ENCODE measurements around the gene KAT2A.

The KAT2A gene

GRCh38 chr17:42114118-42114517 lies 7.0 kb downstream of the KAT2A start:
- TF ChIP-seq ZNF565 (CRISPR knock-in tag; conservative IDR thresholded peaks at IDR 0.05; ENCODE audit: low read depth) = no peak
- TF ChIP-seq ESRRG (CRISPR knock-in tag; IDR thresholded peaks at IDR 0.05) = no peak
- no peak for TF ChIP-seq CSDC2 (CRISPR knock-in tag; IDR thresholded peaks at IDR 0.05)
- TF ChIP-seq ZNF70 (CRISPR knock-in tag; IDR thresholded peaks at IDR 0.05) = no peak
- no peak for TF ChIP-seq ZNF8 (CRISPR knock-in tag; IDR thresholded peaks at IDR 0.05)
- TF ChIP-seq ZC3H10 (CRISPR knock-in tag; IDR thresholded peaks at IDR 0.05) = no peak
- TF ChIP-seq TOX (CRISPR knock-in tag; IDR thresholded peaks at IDR 0.05; ENCODE audit: borderline replicate concordance) = no peak
- TF ChIP-seq OSR1 (CRISPR knock-in tag; IDR thresholded peaks at IDR 0.05) = no peak
- TF ChIP-seq, protein P1, sequence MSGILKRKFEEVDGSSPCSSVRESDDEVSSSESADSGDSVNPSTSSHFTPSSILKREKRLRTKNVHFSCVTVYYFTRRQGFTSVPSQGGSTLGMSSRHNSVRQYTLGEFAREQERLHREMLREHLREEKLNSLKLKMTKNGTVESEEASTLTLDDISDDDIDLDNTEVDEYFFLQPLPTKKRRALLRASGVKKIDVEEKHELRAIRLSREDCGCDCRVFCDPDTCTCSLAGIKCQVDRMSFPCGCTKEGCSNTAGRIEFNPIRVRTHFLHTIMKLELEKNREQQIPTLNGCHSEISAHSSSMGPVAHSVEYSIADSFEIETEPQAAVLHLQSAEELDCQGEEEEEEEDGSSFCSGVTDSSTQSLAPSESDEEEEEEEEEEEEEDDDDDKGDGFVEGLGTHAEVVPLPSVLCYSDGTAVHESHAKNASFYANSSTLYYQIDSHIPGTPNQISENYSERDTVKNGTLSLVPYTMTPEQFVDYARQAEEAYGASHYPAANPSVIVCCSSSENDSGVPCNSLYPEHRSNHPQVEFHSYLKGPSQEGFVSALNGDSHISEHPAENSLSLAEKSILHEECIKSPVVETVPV (CRISPR knock-in tag; IDR thresholded peaks at IDR 0.05) = no peak
- TF ChIP-seq RARB (CRISPR knock-in tag; IDR thresholded peaks at IDR 0.05) = no peak
- TF ChIP-seq ZFP3 (CRISPR knock-in tag; IDR thresholded peaks at IDR 0.05) = no peak
- TF ChIP-seq ARNTL (CRISPR knock-in tag; IDR thresholded peaks at IDR 0.05; ENCODE audit: borderline replicate concordance, low read depth) = no peak
- TF ChIP-seq GLIS3 (CRISPR knock-in tag; IDR thresholded peaks at IDR 0.05) = no peak
- no peak for TF ChIP-seq ISL1 (CRISPR knock-in tag; IDR thresholded peaks at IDR 0.05)
- TF ChIP-seq ZFP30 (CRISPR knock-in tag; IDR thresholded peaks at IDR 0.05) = no peak
- ATAC-seq = no peak

GRCh38 chr17:42113293-42114069 lies 7.7 kb downstream of the KAT2A start:
- no peak for ATAC-seq
- no peak for TF ChIP-seq CSDC2 (CRISPR knock-in tag; IDR thresholded peaks at IDR 0.05)
- no peak for TF ChIP-seq ZFP3 (CRISPR knock-in tag; IDR thresholded peaks at IDR 0.05)
- TF ChIP-seq ZNF8 (CRISPR knock-in tag; IDR thresholded peaks at IDR 0.05) = no peak
- no peak for TF ChIP-seq ARNTL (CRISPR knock-in tag; IDR thresholded peaks at IDR 0.05; ENCODE audit: borderline replicate concordance, low read depth)
- TF ChIP-seq PPARA (CRISPR knock-in tag; IDR thresholded peaks at IDR 0.05; ENCODE audit: borderline replicate concordance) = no peak
- TF ChIP-seq ESRRG (CRISPR knock-in tag; IDR thresholded peaks at IDR 0.05) = no peak
- no peak for TF ChIP-seq ISL1 (CRISPR knock-in tag; IDR thresholded peaks at IDR 0.05)
- no peak for TF ChIP-seq PATZ1 (CRISPR knock-in tag; IDR thresholded peaks at IDR 0.05; ENCODE audit: borderline replicate concordance)
- no peak for TF ChIP-seq OSR1 (CRISPR knock-in tag; IDR thresholded peaks at IDR 0.05)
- TF ChIP-seq BACH2 (CRISPR knock-in tag; IDR thresholded peaks at IDR 0.05; ENCODE audit: borderline replicate concordance) = no peak
- no peak for TF ChIP-seq SNAI2 (CRISPR knock-in tag; IDR thresholded peaks at IDR 0.05)
- TF ChIP-seq ZFP30 (CRISPR knock-in tag; IDR thresholded peaks at IDR 0.05) = no peak
- no peak for TF ChIP-seq ZC3H10 (CRISPR knock-in tag; IDR thresholded peaks at IDR 0.05)
- no peak for TF ChIP-seq TOX (CRISPR knock-in tag; IDR thresholded peaks at IDR 0.05; ENCODE audit: borderline replicate concordance)
- no peak for TF ChIP-seq TSHZ2 (CRISPR knock-in tag; IDR thresholded peaks at IDR 0.05)
- no peak for TF ChIP-seq GLIS3 (CRISPR knock-in tag; IDR thresholded peaks at IDR 0.05)
- no peak for TF ChIP-seq ZNF70 (CRISPR knock-in tag; IDR thresholded peaks at IDR 0.05)
- TF ChIP-seq POU6F1 (CRISPR knock-in tag; IDR thresholded peaks at IDR 0.05; ENCODE audit: borderline replicate concordance, low read depth) = no peak
- TF ChIP-seq CREB5 (CRISPR knock-in tag; IDR thresholded peaks at IDR 0.05; ENCODE audit: low read depth) = no peak
